ENCODE data around the gene GRM5.

The GRM5 gene

GRCh38 chr11:88478136-88478815, 587.5 kb downstream of the GRM5 start:
- H3K4me3 ChIP-seq (ENCODE audit: low read depth, low read length): no peak overlapping the region
- H3K36me3 ChIP-seq (ENCODE audit: control insufficient read depth, insufficient read depth, low read length): no peaks in the 10 kb centered on the region
- no peaks in the 10 kb centered on the region for H3K4me1 ChIP-seq
- TF ChIP-seq, protein P1, sequence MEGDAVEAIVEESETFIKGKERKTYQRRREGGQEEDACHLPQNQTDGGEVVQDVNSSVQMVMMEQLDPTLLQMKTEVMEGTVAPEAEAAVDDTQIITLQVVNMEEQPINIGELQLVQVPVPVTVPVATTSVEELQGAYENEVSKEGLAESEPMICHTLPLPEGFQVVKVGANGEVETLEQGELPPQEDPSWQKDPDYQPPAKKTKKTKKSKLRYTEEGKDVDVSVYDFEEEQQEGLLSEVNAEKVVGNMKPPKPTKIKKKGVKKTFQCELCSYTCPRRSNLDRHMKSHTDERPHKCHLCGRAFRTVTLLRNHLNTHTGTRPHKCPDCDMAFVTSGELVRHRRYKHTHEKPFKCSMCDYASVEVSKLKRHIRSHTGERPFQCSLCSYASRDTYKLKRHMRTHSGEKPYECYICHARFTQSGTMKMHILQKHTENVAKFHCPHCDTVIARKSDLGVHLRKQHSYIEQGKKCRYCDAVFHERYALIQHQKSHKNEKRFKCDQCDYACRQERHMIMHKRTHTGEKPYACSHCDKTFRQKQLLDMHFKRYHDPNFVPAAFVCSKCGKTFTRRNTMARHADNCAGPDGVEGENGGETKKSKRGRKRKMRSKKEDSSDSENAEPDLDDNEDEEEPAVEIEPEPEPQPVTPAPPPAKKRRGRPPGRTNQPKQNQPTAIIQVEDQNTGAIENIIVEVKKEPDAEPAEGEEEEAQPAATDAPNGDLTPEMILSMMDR (IDR thresholded peaks at IDR 0.05): no peak
- no peaks in the 10 kb centered on the region for H3K79me2 ChIP-seq
- H3K4me2 ChIP-seq (ENCODE audit: low read length): no peak overlapping the region
- no peaks in the 10 kb centered on the region for H3K27me3 ChIP-seq (ENCODE audit: control insufficient read depth, insufficient read depth, low read length)
- no peak overlapping the region for H2AFZ ChIP-seq
- no peak overlapping the region for H3K9ac ChIP-seq
- no peaks in the 10 kb centered on the region for H3K9me3 ChIP-seq (ENCODE audit: control insufficient read depth, low read length)
- H3K27ac ChIP-seq: no peak overlapping the region

DNA sequence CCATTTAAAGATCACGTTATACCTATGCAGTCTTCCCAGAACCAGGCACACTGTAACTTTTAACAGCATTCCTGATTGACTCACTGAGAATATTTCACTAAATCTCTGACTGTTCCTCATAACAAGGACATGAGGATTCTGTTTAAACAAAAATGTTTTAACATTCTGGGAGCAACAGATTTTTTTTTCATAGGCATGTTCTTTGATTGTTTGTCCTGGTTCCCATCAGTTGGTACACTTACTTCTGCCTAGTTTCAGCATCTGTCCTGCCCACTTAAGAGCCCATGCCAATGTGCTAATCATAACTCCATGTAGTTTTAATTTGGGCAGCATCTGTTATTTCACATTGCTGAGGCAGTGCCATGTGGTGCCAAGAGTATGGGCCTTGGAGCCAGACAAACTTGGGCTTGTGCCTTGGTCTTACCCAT, 589.8 kb downstream of the GRM5 start:
- Histone ChIP-seq H3K9ac (no peak overlapping the region), H3K27ac (no peak overlapping the region), H3K79me2 (no peaks in the 10 kb centered on the region), H3K27me3 (ENCODE audit: control insufficient read depth, insufficient read depth, low read length) (no peaks in the 10 kb centered on the region), H2AFZ (no peak overlapping the region), H3K4me2 (ENCODE audit: low read length) (no peak overlapping the region), H3K4me1 (no peaks in the 10 kb centered on the region), H3K36me3 (ENCODE audit: control insufficient read depth, insufficient read depth, low read length) (no peaks in the 10 kb centered on the region), H3K9me3 (ENCODE audit: control insufficient read depth, low read length) (no peaks in the 10 kb centered on the region), H3K4me3 (ENCODE audit: low read depth, low read length) (no peak overlapping the region)
- TF ChIP-seq, protein P1 (IDR thresholded peaks at IDR 0.05): no peak

GRCh38 chr11:88474655-88475054, 591.1 kb downstream of the GRM5 start:
- Histone ChIP-seq H3K27me3 (ENCODE audit: control insufficient read depth, insufficient read depth, low read length) (no peaks in the 10 kb centered on the region), H2AFZ (no peak overlapping the region), H3K9ac (no peak overlapping the region), H3K4me2 (ENCODE audit: low read length) (no peak overlapping the region), H3K9me3 (ENCODE audit: control insufficient read depth, low read length) (no peaks in the 10 kb centered on the region), H3K36me3 (ENCODE audit: control insufficient read depth, insufficient read depth, low read length) (no peaks in the 10 kb centered on the region), H3K4me3 (ENCODE audit: low read depth, low read length) (no peak overlapping the region), H3K27ac (no peak overlapping the region), H3K4me1 (no peaks in the 10 kb centered on the region), H3K79me2 (no peaks in the 10 kb centered on the region)
- TF ChIP-seq, protein P1 (IDR thresholded peaks at IDR 0.05): no peak

- no peak overlapping the region for H3K9ac ChIP-seq
- no peak overlapping the region for H3K27ac ChIP-seq
- H3K4me2 ChIP-seq (ENCODE audit: low read length): no peak overlapping the region
- no peak overlapping the region for H3K4me3 ChIP-seq (ENCODE audit: low read depth, low read length)
- no peaks in the 10 kb centered on the region for H3K36me3 ChIP-seq (ENCODE audit: control insufficient read depth, insufficient read depth, low read length)
- H2AFZ ChIP-seq: no peak overlapping the region
- H3K79me2 ChIP-seq: no peaks in the 10 kb centered on the region
- TF ChIP-seq, protein P1 (IDR thresholded peaks at IDR 0.05): no peak
- no peaks in the 10 kb centered on the region for H3K27me3 ChIP-seq (ENCODE audit: control insufficient read depth, insufficient read depth, low read length)
- no peaks in the 10 kb centered on the region for H3K4me1 ChIP-seq
- no peaks in the 10 kb centered on the region for H3K9me3 ChIP-seq (ENCODE audit: control insufficient read depth, low read length)
Measured at GRCh38 chr11:88469561-88470225, 596.1 kb downstream of the GRM5 start.

Measured in parathyroid adenoma (tissue), 2 donors.